Muscle layer of duodenum (tissue), 2 donors: Measurements from ENCODE around the gene EID3.

Source experiments
- H3K27ac ChIP-seq: one replicate; pipeline ENCODE4 v1.7.0; 2013; ENCODE audit warnings: mild to moderate bottlenecking, low read length
- H3K27me3 ChIP-seq: one replicate; pipeline ENCODE4 v1.7.0; 2013; ENCODE audit warnings: low read depth, mild to moderate bottlenecking, control low read depth, low read length
- H3K36me3 ChIP-seq, 2 donors: one replicate each; pipeline ENCODE4 v1.7.0; 2013; ENCODE audit warnings: low read length in 2 of 2, control low read depth in 1 of 2, mild to moderate bottlenecking in 1 of 2; ENCODE audit not compliant: insufficient read depth in 2 of 2, control insufficient read depth in 1 of 2
- H3K4me1 ChIP-seq, 2 donors: one replicate each; pipeline ENCODE4 v1.7.0; 2013; ENCODE audit warnings: low read length in 2 of 2, mild to moderate bottlenecking in 2 of 2, control low read depth in 1 of 2, moderate library complexity in 1 of 2; ENCODE audit not compliant: insufficient read depth in 2 of 2, control insufficient read depth in 1 of 2
- H3K4me3 ChIP-seq, 2 donors: one replicate each; pipeline ENCODE4 v1.7.0; 2013; ENCODE audit warnings: low read length in 2 of 2, low read depth in 1 of 2, mild to moderate bottlenecking in 1 of 2
- H3K9me3 ChIP-seq, 2 donors: one replicate each; pipeline ENCODE4 v1.7.0; 2013; ENCODE audit warnings: low read length in 2 of 2, control low read depth in 1 of 2, mild to moderate bottlenecking in 1 of 2; ENCODE audit not compliant: control insufficient read depth in 1 of 2
- donor health status: healthy.

EID3 gene

GRCh38 chr12:104342635-104343249, 39.2 kb downstream of the EID3 start:
- Histone ChIP-seq H3K27ac (no peak overlapping the region), H3K9me3 (no peaks in the 10 kb centered on the region), H3K4me1 (peaks cover 5 to 19% of the 10 kb centered on the region in 2 donors), H3K36me3 (peaks cover 49 to 51% of the 10 kb centered on the region in 2 donors), H3K4me3 (no peak overlapping the region), H3K27me3 (no peaks in the 10 kb centered on the region)

GRCh38 chr12:104344682-104345081, 41.1 kb downstream of the EID3 start:
- no peak overlapping the region for H3K4me3 ChIP-seq
- peaks cover 57 to 61% of the 10 kb centered on the region in 2 donors for H3K36me3 ChIP-seq
- no peaks in the 10 kb centered on the region for H3K27me3 ChIP-seq
- no peak overlapping the region for H3K27ac ChIP-seq
- peaks cover 5 to 15% of the 10 kb centered on the region in 2 donors for H3K4me1 ChIP-seq
- no peaks in the 10 kb centered on the region for H3K9me3 ChIP-seq

- H3K4me1 ChIP-seq = peaks cover 0 to 8% of the 10 kb centered on the region in 2 donors
- H3K9me3 ChIP-seq = no peaks in the 10 kb centered on the region
- no peaks in the 10 kb centered on the region for H3K27me3 ChIP-seq
- no peak overlapping the region for H3K4me3 ChIP-seq
- H3K27ac ChIP-seq = no peak overlapping the region
- peaks cover 56 to 57% of the 10 kb centered on the region in 2 donors for H3K36me3 ChIP-seq
These were observed 41.9 kb downstream of the EID3 start for GRCh38 chr12:104345234-104346066.

- no peaks in the 10 kb centered on the region for H3K9me3 ChIP-seq
- H3K36me3 ChIP-seq = peaks cover 39 to 52% of the 10 kb centered on the region in 2 donors
- no peak overlapping the region for H3K27ac ChIP-seq
- H3K4me3 ChIP-seq = no peak overlapping the region
- no peaks in the 10 kb centered on the region for H3K4me1 ChIP-seq
- no peaks in the 10 kb centered on the region for H3K27me3 ChIP-seq
These were observed 44.0 kb downstream of the EID3 start for GRCh38 chr12:104347374-104348075.

GRCh38 chr12:104348283-104348993, 44.9 kb downstream of the EID3 start:
- Histone ChIP-seq H3K4me1 (no peaks in the 10 kb centered on the region), H3K4me3 (no peak overlapping the region), H3K27me3 (no peaks in the 10 kb centered on the region), H3K27ac (no peak overlapping the region), H3K9me3 (no peaks in the 10 kb centered on the region), H3K36me3 (peaks cover 35 to 44% of the 10 kb centered on the region in 2 donors)

GRCh38 chr12:104348994-104349494, 45.5 kb downstream of the EID3 start:
- Histone ChIP-seq H3K9me3 (no peaks in the 10 kb centered on the region), H3K27me3 (no peaks in the 10 kb centered on the region), H3K4me1 (no peaks in the 10 kb centered on the region), H3K4me3 (no peak overlapping the region), H3K36me3 (peaks cover 35 to 44% of the 10 kb centered on the region in 2 donors), H3K27ac (no peak overlapping the region)

GRCh38 chr12:104350211-104351056, 46.9 kb downstream of the EID3 start:
- H3K27me3 ChIP-seq = no peaks in the 10 kb centered on the region
- H3K9me3 ChIP-seq = no peaks in the 10 kb centered on the region
- no peak overlapping the region for H3K27ac ChIP-seq
- no peaks in the 10 kb centered on the region for H3K4me1 ChIP-seq
- no peak overlapping the region for H3K4me3 ChIP-seq
- peaks cover 35% of the 10 kb centered on the region in 2 donors for H3K36me3 ChIP-seq

GRCh38 chr12:104351057-104351983, 47.8 kb downstream of the EID3 start:
- Histone ChIP-seq H3K27me3 (no peaks in the 10 kb centered on the region), H3K4me1 (no peaks in the 10 kb centered on the region), H3K9me3 (no peaks in the 10 kb centered on the region), H3K36me3 (peaks cover 31 to 35% of the 10 kb centered on the region in 2 donors), H3K27ac (no peak overlapping the region), H3K4me3 (no peak overlapping the region)

- Histone ChIP-seq H3K27ac (no peak overlapping the region), H3K4me3 (no peak overlapping the region), H3K36me3 (peaks cover 31 to 33% of the 10 kb centered on the region in 2 donors), H3K4me1 (no peaks in the 10 kb centered on the region), H3K27me3 (no peaks in the 10 kb centered on the region), H3K9me3 (no peaks in the 10 kb centered on the region)
These were observed 48.7 kb downstream of the EID3 start for GRCh38 chr12:104352106-104352713.
